Stimulated activated naive CD4-positive, alpha-beta T cell treated with Interleukin-2 at 50 U/mL for 16 hours (primary cell): ENCODE results near the gene SKIC3.

ENCODE experiments used
- DNase-seq: peaks from one replicate; lab custom pipeline; 2025; lab: John Stamatoyannopoulos, UW

The SKIC3 gene

DNA sequence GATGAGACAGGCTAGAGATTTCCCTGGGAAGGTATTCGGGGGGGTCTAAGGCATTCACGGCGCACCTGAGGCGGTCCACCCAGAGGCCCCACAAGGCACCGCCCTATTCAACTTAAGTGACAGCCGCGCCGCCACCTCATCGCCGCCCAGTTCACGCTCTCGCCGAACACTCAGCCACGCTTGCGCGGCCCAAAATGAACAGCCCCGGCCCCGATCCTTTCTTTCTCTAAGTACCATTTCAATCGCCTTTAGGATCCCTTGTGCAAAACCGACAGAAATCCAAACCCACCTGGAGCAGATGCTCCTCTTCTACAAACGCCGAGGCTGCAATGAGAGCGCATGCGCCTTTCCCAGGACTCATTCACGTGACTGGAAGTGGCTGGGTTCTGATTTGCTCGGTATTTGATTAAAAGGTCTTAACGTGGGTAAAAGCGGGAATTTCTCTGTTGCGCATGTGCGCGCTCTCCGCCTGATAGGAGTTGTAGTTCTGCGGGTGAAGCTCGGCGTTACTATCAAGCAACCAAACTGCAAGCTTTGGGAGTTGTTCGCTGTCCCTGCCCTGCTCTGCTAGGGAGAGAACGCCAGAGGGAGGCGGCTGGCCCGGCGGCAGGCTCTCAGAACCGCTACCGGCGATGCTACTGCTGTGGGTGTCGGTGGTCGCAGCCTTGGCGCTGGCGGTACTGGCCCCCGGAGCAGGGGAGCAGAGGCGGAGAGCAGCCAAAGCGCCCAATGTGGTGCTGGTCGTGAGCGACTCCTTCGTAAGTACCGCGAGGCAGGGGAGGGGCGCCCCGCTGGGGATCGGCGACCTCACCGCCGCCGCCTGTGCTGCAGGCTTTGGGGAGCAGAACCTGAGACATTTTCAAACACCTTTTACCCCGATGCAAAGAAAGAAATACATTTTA is at the start of gene SKIC3, which contains the start of gene ARSK:
Gene SKIC3, minus strand, starts transcription at position 331 of the 902 bp plus-strand sequence. CDS start 7,827 bp downstream, outside the sequence.
Gene ARSK, plus strand, starts transcription at position 455 of the 902 bp plus-strand sequence. Its CDS starts 178 bp downstream, at position 633.
- DNase-seq, result peak; percentile 89

DNA sequence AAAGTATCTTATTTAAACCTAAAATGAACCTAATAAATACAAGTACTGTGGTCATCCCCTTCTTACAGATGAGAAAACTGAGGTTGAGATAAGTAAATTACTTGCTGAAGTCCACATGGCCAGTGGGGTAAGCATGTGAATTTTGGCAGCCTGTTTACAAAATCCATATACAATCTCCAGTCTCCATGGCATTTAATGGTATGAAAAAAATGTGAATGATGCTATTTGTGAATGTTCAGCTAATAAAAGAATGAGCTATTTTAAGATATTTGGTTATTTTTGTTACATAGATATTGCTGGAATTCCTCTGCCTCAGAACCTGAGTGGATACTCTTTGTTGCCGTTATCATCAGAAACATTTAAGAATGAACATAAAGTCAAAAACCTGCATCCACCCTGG is 45.8 kb upstream of the SKIC3 start:
- no peak for DNase-seq

- DNase-seq, result no peak
Measured at GRCh38 chr5:95599252-95599651, 44.5 kb upstream of the SKIC3 start.

GRCh38 chr5:95595289-95595931 is 40.6 kb upstream of the SKIC3 start:
- no peak for DNase-seq

DNA sequence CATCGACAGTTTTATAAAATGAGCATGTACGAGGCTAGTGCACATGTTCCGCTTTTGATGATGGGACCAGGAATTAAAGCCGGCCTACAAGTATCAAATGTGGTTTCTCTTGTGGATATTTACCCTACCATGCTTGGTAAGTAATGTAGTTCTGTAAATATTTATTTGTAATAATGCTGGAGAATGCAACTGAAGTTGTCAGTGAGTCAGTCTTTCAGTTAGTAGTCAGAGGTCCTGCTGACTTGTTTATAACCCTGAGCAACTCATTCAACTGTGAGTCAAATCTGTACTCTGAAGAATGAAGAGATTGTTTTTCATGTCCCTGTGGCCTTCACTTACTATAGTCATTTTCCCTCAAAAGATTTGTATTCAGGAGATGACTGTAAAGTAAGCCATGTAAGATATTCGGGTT is 36.7 kb upstream of the SKIC3 start:
- DNase-seq, result no peak

- no peak for DNase-seq
Measured at GRCh38 chr5:95590880-95591279, 36.1 kb upstream of the SKIC3 start.

- DNase-seq, result no peak
Measured at GRCh38 chr5:95583992-95584391, 29.2 kb upstream of the SKIC3 start.

DNA sequence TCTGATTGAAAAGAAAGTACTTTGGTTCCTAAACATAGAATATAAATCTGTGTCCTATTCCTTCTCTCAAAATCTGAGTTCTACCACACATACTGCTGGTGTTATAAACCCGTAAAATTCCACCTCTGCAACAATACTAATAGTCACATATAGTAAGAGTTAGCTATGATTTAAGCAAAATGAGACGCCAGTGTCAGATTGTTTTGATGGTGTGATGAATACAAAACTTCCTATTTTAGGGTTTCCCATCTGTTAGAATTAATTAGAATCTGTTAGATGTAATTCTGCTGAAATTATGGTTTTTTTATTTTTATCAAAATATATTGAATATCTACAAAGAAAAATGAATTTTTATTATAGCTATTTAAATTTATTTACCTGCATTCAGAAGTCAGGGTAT is 26.8 kb upstream of the SKIC3 start:
- no peak for DNase-seq

GRCh38 chr5:95572016-95572415 is 17.2 kb upstream of the SKIC3 start:
- DNase-seq, result no peak

- no peak for DNase-seq
Measured at GRCh38 chr5:95565280-95565920, 10.6 kb upstream of the SKIC3 start.

GRCh38 chr5:95564450-95564849 is 9.7 kb upstream of the SKIC3 start:
- DNase-seq, result no peak

DNA sequence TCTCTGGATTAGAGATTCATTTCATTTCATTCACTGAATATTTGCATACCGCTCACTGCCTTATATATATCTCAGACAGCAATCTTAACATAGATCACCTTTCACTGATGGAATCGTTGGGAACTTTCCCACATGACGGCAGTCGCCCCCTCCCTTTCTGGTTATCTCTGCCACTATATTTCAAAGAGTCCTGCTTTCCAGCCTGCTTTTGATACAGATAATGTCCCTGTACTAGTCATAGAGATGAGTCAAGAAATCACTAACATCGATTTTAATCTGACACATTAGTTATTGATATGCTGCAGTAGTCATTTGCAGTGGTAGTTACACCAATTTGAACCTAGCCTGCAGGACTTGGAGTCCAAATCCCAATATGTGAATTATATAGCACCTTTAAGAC is 8.6 kb upstream of the SKIC3 start:
- DNase-seq, result no peak

DNA sequence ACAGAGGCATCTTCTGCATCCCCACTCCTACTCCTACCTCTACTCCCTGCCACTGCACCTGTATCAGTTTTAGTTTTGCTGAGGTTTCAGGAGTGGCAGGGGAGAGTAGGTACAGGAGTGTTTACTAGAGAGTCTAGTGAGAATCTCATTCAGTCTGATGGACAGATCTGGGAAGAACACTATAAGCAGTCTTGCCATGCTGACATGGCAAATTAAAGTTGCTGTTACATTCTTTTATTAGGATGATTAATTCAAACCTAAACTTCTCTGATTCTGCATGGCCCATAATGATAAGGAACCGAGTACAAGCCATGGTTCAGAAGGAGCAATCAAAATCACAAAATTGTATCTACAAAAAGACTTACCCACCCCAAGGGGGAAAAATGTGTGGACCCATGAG is 7.5 kb upstream of the SKIC3 start:
- no peak for DNase-seq

- no peak for DNase-seq
Measured at GRCh38 chr5:95557841-95558240, 3.1 kb upstream of the SKIC3 start.

DNA sequence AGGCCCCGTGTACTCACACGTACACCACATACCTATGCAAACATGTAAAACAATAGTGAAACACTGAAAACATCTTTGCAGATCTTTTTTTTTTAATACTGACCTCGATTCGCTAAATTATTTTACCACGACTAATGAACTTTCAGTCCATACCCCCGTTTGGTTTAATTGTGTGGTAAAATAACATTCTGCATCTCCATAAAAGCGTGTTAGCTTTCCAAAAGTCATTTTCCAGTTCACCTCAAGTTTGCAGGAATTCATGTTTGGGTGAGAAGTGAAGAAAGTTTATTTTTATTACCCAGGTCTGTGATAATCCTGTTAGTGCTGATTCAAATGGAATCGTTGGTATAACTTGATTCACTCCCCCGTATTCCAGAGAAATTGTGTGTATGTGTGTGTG is 776 bp upstream of the SKIC3 start:
- DNase-seq, result no peak

- DNase-seq, result no peak
Measured at GRCh38 chr5:95554331-95554646, 488 bp downstream of the SKIC3 start.

- DNase-seq, result no peak
Measured at GRCh38 chr5:95549030-95549429, 5.7 kb downstream of the SKIC3 start.

DNA sequence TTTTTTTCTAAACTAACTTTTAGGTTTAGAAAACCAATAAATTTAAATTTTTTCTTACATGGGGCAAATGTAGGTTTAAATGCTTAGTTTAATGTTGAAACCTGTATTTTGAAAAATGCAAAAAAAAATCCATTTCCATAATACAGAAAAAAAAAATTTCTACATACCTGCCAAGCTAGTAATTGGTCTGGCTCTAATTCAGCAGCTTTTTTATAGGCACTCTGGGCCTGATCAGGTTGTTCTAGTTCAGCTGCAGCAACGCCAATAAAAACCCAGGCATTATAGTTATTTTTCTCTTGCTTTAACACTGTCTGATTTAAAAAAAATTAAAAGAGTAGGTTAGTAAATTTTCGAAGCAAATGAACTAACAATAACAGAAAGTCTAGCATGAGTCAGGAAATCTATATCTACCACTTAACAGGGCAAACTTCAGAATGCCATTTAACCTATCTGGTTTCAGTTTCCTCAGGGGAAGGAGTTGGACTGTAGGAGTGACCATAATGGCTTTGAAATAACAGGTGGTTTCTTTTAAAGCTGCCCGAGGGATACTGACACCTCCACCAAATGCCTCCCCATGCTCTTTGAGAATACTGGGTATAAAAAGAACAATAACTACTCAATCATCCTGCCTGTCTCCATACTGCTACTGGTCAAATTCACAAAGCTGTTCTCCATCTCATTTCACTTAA is 11.6 kb downstream of the SKIC3 start:
- no peak for DNase-seq

GRCh38 chr5:95537501-95537900 is 17.3 kb downstream of the SKIC3 start:
- DNase-seq, result no peak

DNA sequence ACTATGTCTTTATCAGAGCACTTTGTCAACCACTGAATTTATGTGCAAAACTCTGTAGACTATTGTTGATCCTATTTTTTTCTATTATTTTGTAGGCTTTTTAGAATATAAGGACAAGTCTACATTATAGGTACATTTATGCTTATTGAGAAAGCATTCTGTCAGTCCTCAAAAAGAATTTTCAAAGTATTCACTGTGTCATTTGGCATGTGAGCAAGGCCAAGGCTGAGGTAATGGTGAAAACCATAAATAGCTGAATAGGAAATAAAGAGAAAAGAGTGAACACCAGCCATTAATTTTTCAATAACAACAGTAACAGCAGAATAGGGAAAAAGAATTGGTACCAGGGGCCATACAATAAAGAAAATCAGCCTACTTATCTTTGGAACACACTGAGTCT is 21.0 kb downstream of the SKIC3 start:
- DNase-seq, result no peak

GRCh38 chr5:95533106-95533505 is 21.7 kb downstream of the SKIC3 start:
- DNase-seq, result no peak

GRCh38 chr5:95532415-95532814 is 22.4 kb downstream of the SKIC3 start:
- DNase-seq, result no peak
